Central memory CD8-positive, alpha-beta T cell (primary cell): ENCODE measurements around the gene RRP36.
A peak's percentile ranks its signal among the peaks of the same experiment; 100 is the strongest.

Source experiments
- ATAC-seq: fragments of 150-1000 bp; cut with Tn5 transposase; replicated peaks from 2 replicates; pipeline ENCODE4 v1.10.0; 2022; ENCODE audit warnings: mild to moderate bottlenecking, moderate FRiP score, moderate number of reproducible peaks; ENCODE audit not compliant: poor library complexity, severe bottlenecking; ENCODE audit errors: extremely low read depth
- DNase-seq, 2 donors: peaks; one replicate each; pipeline ENCODE4 v3.0.0; 2021; ENCODE audit warnings: low spot score in 2 of 2
- H3K27ac Mint-ChIP-seq: one replicate; pipeline ENCODE4 v1.8.0; 2022; ENCODE audit warnings: low read depth, mild to moderate bottlenecking, moderate library complexity, mixed read lengths
- H3K27me3 Mint-ChIP-seq: one replicate; pipeline ENCODE4 v1.8.0; 2022; ENCODE audit warnings: mixed read lengths
- H3K36me3 Mint-ChIP-seq: one replicate; pipeline ENCODE4 v1.8.0; 2022; ENCODE audit warnings: mild to moderate bottlenecking, moderate library complexity, mixed read lengths; ENCODE audit not compliant: insufficient read depth
- H3K4me1 Mint-ChIP-seq: one replicate; pipeline ENCODE4 v1.8.0; 2022; ENCODE audit warnings: mixed read lengths
- H3K4me3 Mint-ChIP-seq: one replicate; pipeline ENCODE4 v1.8.0; 2022; ENCODE audit warnings: mild to moderate bottlenecking, moderate library complexity, mixed read lengths
- H3K9me3 Mint-ChIP-seq: one replicate; pipeline ENCODE4 v1.8.0; 2022; ENCODE audit warnings: mixed read lengths

RRP36 gene

DNA sequence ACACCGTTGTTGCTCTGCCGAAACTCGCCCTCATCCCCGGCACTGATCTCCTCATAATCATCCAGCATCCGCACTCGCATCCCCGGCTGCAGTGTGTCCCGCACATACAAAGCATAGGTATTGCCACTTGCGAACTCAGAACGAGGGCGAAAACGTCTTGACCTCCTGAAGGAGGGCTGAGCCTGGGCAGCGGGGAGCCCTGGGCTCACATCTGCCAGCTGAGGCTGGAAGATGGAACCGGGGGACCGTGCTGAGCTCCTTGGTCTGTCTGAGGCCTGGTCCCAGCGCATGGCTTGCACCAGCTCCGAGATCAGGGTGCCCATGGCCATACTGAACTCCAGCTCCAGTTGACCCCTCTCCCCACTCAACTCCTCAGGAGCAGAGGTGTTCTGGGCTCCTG is 29.6 kb downstream of the RRP36 start:
- no peaks in the 10 kb centered on the region for H3K27me3 Mint-ChIP-seq
- peaks cover 32% of the 10 kb centered on the region for H3K36me3 Mint-ChIP-seq
- H3K4me1 Mint-ChIP-seq, result peaks cover 38% of the 10 kb centered on the region
- no peak for ATAC-seq
- H3K9me3 Mint-ChIP-seq, result no peaks in the 10 kb centered on the region
- DNase-seq, result no peak
- no peak overlapping the region for H3K4me3 Mint-ChIP-seq
- no peak overlapping the region for H3K27ac Mint-ChIP-seq

DNA sequence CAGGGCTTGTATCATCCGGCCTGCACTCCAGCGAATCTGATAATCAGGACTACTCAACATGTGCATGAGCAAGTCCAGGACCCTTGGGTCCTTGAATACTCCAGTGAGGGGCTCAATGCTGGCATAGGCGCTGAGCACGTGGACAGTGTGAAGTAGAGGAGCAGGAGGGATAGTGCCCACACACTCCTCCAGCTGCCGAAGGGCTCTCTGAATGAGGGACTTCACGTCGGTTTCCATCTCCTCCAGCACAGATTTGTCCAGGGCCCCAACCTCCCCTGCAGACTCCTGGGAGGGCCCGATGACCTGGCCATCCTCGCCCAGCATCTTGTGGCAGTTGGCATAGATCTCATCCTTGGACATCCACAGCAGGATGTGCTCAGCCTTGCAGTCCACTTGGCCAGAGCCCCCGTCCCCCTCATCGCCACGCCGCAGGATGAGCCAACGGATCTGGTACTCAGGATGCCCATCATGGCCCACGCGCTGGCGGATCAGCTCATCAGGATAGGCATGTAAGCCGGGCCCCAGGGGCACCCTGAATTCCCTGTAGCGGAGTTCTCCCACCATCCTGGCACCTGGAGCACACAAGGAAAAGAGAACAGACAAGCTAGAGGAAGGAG is 30.9 kb downstream of the RRP36 start:
- H3K9me3 Mint-ChIP-seq, result no peaks in the 10 kb centered on the region
- peaks cover 37% of the 10 kb centered on the region for H3K36me3 Mint-ChIP-seq
- peak overlapping the region; percentile 93 for H3K4me3 Mint-ChIP-seq

DNA sequence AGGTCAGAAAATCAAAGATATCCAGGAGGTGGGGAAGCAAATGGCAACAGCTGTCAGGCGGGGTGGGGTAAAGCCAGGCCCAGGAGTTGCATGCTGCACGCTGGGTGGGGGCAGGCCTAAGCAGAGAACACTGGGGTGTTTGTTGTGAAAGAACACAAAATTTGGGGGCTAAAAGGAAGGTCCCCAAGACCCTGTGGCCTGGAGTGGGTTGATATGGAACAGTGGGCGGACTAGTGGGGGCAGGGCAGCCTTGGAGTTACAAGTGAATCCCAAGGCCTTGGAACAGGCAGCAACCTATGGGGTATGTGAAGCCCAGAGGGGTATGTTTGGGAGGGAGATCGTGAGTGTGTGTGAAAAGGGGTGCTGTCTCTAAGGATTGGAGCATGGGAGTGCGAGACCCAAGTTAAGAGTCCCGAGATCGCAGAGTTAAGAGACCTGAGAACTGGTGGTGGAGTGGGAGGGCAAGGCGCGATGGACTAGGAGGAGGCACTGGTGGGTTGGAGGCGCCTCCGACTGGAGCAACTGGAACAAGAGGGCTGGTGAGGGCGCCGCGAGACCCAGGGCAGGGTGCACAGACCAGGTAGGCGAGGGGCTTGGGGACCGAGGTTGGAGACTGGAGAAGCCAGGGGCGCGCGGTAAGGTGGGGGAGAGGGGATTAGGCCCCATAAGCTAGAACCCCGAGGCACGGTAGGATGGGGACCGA is 31.6 kb downstream of the RRP36 start:
- Mint-ChIP-seq H3K4me3 (peak overlapping the region; percentile 93), H3K27me3 (no peaks in the 10 kb centered on the region), H3K9me3 (no peaks in the 10 kb centered on the region), H3K4me1 (peaks cover 40% of the 10 kb centered on the region), H3K36me3 (peaks cover 37% of the 10 kb centered on the region), H3K27ac (peak overlapping the region; percentile 91)
- ATAC-seq (peak; percentile 8), DNase-seq (no peak)

More for the DNA sequence above, 30.9 kb downstream of the RRP36 start:
- ATAC-seq, result no peak
- DNase-seq, result no peak
- no peaks in the 10 kb centered on the region for H3K27me3 Mint-ChIP-seq
- peaks cover 38% of the 10 kb centered on the region for H3K4me1 Mint-ChIP-seq
- H3K27ac Mint-ChIP-seq, result peak overlapping the region; percentile 91

DNA sequence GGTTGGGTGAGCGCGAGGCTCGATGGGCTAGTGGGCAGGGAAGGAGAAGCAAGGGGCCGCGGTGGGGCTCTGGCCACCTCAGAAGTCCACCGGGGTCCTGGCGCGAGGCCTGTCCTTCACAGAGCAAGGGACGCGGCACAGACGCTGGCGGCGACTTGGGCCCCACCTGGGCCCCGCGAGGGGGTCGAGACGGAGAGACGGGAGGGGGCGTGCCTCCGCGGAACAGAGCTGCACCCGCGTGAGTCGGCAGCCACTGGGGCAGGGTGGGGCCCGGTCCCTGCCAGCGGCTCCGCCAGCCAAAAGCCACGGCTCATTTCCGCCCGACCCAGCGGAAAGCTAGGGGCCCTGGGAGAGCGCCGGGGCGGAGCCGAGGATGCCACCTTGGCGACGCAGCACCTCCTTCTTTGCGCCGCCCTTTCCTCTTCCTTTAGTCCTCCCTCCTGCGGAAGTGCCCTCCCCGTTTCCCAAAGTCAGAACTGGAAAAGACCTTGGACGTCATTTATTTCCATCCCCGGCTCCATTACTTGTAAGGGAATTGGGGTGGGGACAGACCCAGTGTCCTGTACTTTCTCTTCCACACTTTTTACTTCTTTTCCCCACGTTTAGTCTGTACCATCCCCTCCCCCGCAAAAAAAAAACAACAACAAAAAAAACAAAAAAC is 32.3 kb downstream of the RRP36 start, which contains the start of gene CUL7:
Gene CUL7, minus strand, starts transcription at position 307 of the 661 bp plus-strand sequence. CDS start 1,063 bp downstream, outside the sequence.
- ATAC-seq (peak; percentile 100), DNase-seq (peak; percentile 72 to 76)
- Mint-ChIP-seq H3K9me3 (no peaks in the 10 kb centered on the region), H3K4me3 (peak within 1 kb of the TSS; percentile 93), H3K36me3 (peaks cover 37% of the 10 kb centered on the region), H3K4me1 (peaks cover 47% of the 10 kb centered on the region), H3K27me3 (no peaks in the 10 kb centered on the region), H3K27ac (peak within 1 kb of the TSS; percentile 91)

DNA sequence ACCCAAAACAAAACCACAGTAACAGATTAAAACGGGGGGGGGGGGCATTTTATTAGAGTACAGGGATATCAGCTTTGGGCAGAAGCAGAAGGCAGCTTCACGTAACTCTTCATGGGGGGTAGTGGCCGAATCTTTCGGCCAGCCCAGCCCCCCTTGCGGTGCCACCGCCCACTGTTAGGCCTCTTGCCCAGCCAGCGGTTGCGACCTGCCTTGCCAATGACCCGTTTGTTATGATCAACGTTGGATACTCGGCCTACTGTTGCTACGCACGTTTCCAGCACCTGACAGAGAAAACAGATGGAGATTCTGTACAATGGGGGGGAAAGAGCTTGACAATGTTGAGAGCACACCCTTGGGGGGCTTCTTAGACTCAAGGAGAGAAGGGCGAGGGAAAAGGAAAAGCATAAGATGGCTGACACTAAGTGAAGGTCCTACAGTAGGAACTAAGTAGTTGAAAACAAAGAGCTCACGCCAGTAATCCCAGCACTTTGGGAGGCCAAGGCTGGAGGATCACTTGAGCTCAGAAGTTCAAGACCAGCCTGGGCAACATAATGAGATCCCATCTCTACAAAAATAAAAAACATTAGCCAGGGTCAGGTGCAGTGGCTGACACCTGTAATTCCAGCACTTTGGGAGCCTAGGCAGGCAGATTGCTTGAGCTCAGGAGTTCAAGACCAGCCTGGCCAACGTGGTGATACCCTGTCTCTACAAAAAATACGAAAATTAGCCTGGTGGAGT is 33.0 kb downstream of the RRP36 start:
- DNase-seq (no peak), ATAC-seq (no peak)
- no peaks in the 10 kb centered on the region for H3K27me3 Mint-ChIP-seq
- H3K27ac Mint-ChIP-seq, result peak overlapping the region; percentile 91
- H3K4me3 Mint-ChIP-seq, result peak overlapping the region; percentile 93
- peaks cover 35% of the 10 kb centered on the region for H3K36me3 Mint-ChIP-seq
- H3K9me3 Mint-ChIP-seq, result no peaks in the 10 kb centered on the region
- H3K4me1 Mint-ChIP-seq, result peaks cover 53% of the 10 kb centered on the region

DNA sequence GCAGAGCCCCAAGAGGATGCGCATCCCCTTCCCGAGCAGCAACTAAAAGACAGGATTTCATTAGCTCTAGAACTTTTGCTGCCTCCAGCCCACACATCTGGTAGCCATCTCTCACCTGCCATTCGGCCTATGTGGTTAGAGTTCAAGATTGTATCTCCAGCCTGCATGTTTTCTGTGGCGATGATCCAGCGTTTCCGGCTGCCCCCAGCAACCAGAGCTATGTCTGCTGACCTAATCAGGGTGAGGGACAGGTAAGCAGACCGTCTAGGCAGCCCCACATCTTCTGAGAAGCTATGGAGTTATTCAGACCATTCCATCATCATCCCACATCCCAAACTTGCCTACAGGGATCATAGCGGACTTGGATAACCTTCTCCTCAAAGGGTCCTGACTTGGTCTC is 34.5 kb downstream of the RRP36 start:
- H3K4me1 Mint-ChIP-seq, result peaks cover 61% of the 10 kb centered on the region
- H3K4me3 Mint-ChIP-seq, result no peak overlapping the region
- peak overlapping the region; percentile 14 for H3K27ac Mint-ChIP-seq
- no peak for DNase-seq
- no peaks in the 10 kb centered on the region for H3K27me3 Mint-ChIP-seq
- H3K36me3 Mint-ChIP-seq, result peaks cover 33% of the 10 kb centered on the region
- no peaks in the 10 kb centered on the region for H3K9me3 Mint-ChIP-seq
- no peak for ATAC-seq

DNA sequence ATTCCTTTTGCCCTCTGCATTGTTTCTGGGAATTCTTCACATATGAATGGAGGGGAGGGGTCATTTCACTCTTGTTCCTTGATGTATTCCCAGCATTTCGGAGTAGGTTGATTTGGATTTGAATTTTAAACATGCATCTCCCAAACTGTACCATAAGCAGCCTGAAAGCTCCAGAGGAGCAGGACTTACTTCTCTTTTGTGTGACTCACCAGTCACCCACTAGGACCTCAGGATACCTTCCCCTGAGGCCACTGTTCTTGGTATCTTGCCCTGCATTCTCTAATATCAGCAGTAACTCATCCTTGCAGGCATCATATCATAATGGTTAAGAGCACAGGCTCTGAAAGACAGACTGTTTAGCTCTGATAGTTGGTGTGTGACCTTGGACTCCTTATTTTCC is 37.1 kb downstream of the RRP36 start:
- Mint-ChIP-seq H3K9me3 (no peaks in the 10 kb centered on the region), H3K27ac (peak overlapping the region; percentile 98), H3K4me3 (peak overlapping the region; percentile 93), H3K27me3 (no peaks in the 10 kb centered on the region), H3K4me1 (peaks cover 50% of the 10 kb centered on the region), H3K36me3 (peaks cover 26% of the 10 kb centered on the region)
- no peak for ATAC-seq
- DNase-seq, result no peak

DNA sequence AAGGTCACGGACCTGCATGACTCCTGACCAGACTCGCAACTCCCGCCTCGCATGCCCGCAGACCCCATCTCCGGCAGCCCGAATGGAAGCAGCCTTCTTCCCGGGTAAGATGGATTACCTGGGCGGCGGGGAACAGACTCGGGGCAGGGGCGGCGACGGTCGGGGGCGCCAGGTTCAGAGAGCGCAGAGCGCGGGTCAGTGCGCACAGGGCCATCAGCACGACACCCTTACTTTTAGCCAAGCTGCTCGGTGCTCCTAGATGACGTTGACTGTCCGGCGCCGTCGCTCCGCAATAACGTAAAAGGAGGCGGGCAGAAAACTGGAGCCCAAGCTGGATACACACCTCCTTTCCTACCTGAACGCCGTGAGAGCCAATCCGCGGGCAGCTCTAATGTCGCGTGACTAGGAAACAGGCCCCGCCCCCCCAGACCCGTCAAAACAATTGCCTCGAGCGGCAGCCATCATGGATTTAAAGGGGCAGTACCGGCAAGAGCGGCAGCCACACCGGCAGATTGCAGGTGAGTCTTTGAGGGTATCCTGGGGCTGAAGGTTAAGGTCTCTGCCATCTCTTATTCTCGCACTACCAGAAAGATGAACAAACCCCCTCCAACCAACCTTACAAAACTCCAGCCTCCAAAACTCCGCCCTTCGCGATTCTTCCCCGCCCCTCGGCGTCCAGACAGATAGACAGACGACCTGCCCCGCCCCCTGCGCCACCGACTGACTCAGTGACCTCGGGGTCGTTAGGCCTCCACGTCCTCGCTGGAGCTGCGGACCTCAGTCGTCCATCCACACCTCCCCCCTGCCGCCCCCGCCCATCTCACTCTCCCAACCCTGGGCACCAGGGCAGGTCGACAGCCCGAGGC is 38.0 kb downstream of the RRP36 start, which contains the start of the genes KLC4 and MRPL2:
Gene KLC4, plus strand, starts transcription at position 464 of the 866 bp plus-strand sequence. CDS start 1,705 bp downstream, outside the sequence.
Gene MRPL2, minus strand, starts transcription at position 267 of the 866 bp plus-strand sequence. Its CDS starts 53 bp downstream, at position 214.
- Mint-ChIP-seq H3K36me3 (peaks cover 19% of the 10 kb centered on the region), H3K4me3 (peak within 1 kb of the TSS; percentile 93), H3K27me3 (no peaks in the 10 kb centered on the region), H3K27ac (peak within 1 kb of the TSS; percentile 98), H3K9me3 (no peaks in the 10 kb centered on the region), H3K4me1 (peaks cover 42% of the 10 kb centered on the region)
- DNase-seq (peak; percentile 88 to 97), ATAC-seq (peak; percentile 99)

DNA sequence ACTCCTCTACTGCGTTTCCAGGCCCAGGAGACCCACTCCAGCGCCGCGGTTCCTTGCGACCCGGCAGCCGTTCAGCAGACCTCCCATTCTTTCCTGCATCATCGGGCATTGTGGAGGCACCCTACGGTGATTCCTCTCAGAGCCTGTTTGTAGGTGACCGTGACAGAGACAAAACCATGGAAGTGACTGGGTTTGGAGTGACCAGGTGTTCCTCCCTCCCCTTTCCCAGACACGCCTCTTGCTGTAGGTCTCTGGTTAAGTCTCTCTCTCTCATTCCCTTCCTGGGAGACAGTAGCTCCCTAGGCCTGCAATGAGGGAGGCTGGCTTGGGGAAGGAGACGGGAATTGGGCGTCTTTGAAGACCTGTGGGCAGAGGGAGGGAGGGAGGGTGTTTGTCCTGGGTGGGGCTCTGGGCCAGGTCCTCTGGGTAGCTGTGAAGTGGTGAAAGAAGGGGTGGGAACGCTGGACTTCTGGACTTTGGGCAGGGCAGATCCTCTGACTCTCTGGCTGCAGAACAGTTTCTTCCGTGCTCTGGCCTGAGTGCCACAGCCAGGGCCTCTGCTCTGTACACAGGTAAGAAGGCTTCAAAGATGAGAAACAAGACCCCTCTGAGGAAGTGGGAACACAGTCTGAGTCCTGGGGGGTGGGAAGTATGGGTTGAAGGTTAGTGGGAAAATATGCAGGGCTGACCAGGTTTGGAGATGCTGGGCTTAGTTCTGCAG is 38.8 kb downstream of the RRP36 start:
- no peaks in the 10 kb centered on the region for H3K27me3 Mint-ChIP-seq
- DNase-seq (no peak), ATAC-seq (no peak)
- peak overlapping the region; percentile 93 for H3K4me3 Mint-ChIP-seq
- peaks cover 40% of the 10 kb centered on the region for H3K4me1 Mint-ChIP-seq
- H3K36me3 Mint-ChIP-seq, result peaks cover 19% of the 10 kb centered on the region
- no peaks in the 10 kb centered on the region for H3K9me3 Mint-ChIP-seq
- peak overlapping the region; percentile 98 for H3K27ac Mint-ChIP-seq

DNA sequence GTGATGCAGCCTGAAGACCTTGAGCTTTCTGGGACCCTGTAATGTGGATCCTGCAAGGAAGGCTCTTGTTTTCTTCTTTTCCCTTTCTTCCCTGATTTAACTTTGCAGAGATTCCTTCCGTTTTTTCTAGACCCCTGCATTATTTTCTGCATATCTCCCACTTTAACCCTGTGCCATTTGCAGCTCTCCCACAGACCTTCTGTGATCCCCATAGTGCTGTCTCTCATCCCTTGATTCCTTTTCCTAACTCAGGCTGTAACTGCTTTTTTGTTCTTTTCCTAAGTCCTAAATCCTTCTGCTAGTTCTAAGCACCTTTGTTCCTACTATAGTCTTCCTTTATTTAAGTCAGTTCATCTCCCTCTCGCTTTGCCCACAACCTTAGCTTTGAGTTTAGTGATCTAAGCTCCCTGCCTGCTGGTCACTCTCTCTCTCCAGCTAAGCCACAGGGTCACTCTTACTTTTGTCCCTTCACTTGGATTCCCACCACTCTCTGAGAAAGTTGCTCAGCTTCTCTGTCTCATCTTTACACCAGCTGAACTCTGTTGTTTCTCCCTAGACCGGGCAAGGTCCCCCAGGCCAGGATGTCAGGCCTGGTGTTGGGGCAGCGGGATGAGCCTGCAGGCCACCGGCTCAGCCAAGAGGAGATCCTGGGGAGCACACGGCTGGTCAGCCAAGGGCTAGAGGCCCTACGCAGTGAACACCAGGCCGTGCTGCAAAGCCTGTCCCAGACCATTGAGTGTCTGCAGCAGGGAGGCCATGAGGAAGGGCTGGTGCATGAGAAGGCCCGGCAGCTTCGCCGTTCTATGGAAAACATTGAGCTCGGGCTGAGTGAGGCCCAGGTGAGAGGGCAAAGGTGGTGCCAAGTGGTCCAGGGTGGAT is 39.6 kb downstream of the RRP36 start:
- H3K36me3 Mint-ChIP-seq, result peaks cover 16% of the 10 kb centered on the region
- H3K9me3 Mint-ChIP-seq, result no peaks in the 10 kb centered on the region
- DNase-seq (no peak), ATAC-seq (no peak)
- H3K27ac Mint-ChIP-seq, result peak overlapping the region; percentile 32
- H3K4me1 Mint-ChIP-seq, result peaks cover 40% of the 10 kb centered on the region
- H3K4me3 Mint-ChIP-seq, result peak overlapping the region; percentile 93
- no peaks in the 10 kb centered on the region for H3K27me3 Mint-ChIP-seq
